Breast epithelium (tissue), 4 donors: ENCODE measurements around the gene MX2. TPM values are rescaled to one million over a fixed set of nuclear protein-coding genes. Genes with fewer than 3 reads are reported as not detected.

Experiments
- DNase-seq, 2 donors: peaks; one replicate each; pipeline ENCODE4 v3.0.0-alpha.2; 2019; ENCODE audit warnings: low spot score in 2 of 2
- H3K27ac ChIP-seq, 2 donors: fragments of 200-600 bp; sonication (generic) in 1 of 2; one replicate each; pipeline ENCODE4 v1.5.1; 2016 to 2019; ENCODE audit warnings: mild to moderate bottlenecking in 1 of 2
- H3K27me3 ChIP-seq, 2 donors: fragments of 200-600 bp; sonication (generic) in 1 of 2; one replicate each; pipeline versions ENCODE4 v1.5.1 to v1.6.0; 2017 to 2019; ENCODE audit warnings: control low read depth in 1 of 2, mild to moderate bottlenecking in 1 of 2
- H3K36me3 ChIP-seq: fragments of 200-600 bp; one replicate; pipeline ENCODE4 v1.5.1; 2019
- H3K4me1 ChIP-seq, 2 donors: fragments of 200-600 bp; sonication (generic); one replicate each; pipeline ENCODE4 v1.5.1; 2016 to 2019; ENCODE audit warnings: control low read depth in 1 of 2
- H3K4me3 ChIP-seq, 3 donors: fragments of 200-600 bp; sonication (generic); 1 replicate in 2 of 3; 2 replicates in 1 of 3; pipeline ENCODE4 v1.5.1; 2016 to 2019; ENCODE audit warnings: mild to moderate bottlenecking in 3 of 3, moderate library complexity in 2 of 3
- H3K9me3 ChIP-seq, 2 donors: fragments of 200-600 bp; sonication (generic) in 1 of 2; one replicate each; pipeline ENCODE4 v1.5.1; 2016 to 2019; ENCODE audit warnings: control low read depth in 1 of 2
- POLR2A ChIP-seq: fragments of 450-650 bp; IDR thresholded peaks from one replicate; pipeline ENCODE4 v1.6.1; 2016; ENCODE audit warnings: antibody characterized with exemption, mild to moderate bottlenecking, moderate library complexity
- POLR2AphosphoS5 ChIP-seq, 3 donors: sonication (generic); formaldehyde crosslinking; IDR thresholded peaks; one replicate each; pipeline ENCODE4 v1.6.1; 2017; ENCODE audit warnings: antibody characterized with exemption in 3 of 3
- intact Hi-C: fragments of 100-400 bp; cut with DNase I; formaldehyde crosslinking; loops from one replicate; pipeline ENCODE4 v1.15.1; 2023; ENCODE audit warnings: low total_unique reads
- total RNA-seq, 3 donors: library from RNA; depleted of rRNA; stranded (reverse); fragments of >200 nt; gene quantifications; one replicate each; pipeline ENCODE4 v1.1.0, GENCODE V29; 2016
- TF ChIP-seq, protein P1 (sequence below), 3 donors: fragments of 450-650 bp; IDR thresholded peaks; one replicate each; pipeline ENCODE4 v1.5.1; 2016 to 2017; ENCODE audit warnings: antibody characterized with exemption in 3 of 3, mild to moderate bottlenecking in 3 of 3, moderate library complexity in 3 of 3

MX2 gene
- total RNA-seq, 3 donors from 2014 or later: 8.9 to 31.5 (median 29.4) TPM

DNA sequence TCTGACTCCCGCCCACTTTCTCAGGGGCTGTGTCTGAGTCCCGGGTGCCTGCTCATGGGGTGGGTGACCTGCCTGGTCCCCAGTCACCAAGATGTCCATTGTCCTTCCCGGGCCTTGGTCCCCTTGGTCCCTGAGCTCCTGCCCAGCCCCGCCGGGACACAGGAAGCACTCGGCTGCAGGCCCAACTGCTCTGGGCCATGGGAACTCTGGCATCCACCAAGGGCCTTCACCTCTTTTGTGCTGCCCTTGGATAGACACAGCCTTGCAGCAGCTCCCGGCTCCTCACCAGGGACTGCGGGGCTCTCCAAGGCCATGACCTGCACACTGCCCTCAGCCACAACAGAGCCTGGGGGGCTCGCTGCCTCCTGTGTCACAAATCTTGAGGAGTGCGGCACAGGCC lies 42.1 kb downstream of the MX2 start:
- Histone ChIP-seq H3K27me3 (no peaks in the 10 kb centered on the region), H3K9me3 (no peaks in the 10 kb centered on the region), H3K36me3 (no peaks in the 10 kb centered on the region), H3K27ac (no peak overlapping the region), H3K4me3 (no peak overlapping the region), H3K4me1 (no peaks in the 10 kb centered on the region)
- intact Hi-C loops: no loop called here
- TF ChIP-seq POLR2AphosphoS5 (IDR thresholded peaks at IDR 0.05) (no peak), POLR2A (no peak)
- TF ChIP-seq, protein P1, sequence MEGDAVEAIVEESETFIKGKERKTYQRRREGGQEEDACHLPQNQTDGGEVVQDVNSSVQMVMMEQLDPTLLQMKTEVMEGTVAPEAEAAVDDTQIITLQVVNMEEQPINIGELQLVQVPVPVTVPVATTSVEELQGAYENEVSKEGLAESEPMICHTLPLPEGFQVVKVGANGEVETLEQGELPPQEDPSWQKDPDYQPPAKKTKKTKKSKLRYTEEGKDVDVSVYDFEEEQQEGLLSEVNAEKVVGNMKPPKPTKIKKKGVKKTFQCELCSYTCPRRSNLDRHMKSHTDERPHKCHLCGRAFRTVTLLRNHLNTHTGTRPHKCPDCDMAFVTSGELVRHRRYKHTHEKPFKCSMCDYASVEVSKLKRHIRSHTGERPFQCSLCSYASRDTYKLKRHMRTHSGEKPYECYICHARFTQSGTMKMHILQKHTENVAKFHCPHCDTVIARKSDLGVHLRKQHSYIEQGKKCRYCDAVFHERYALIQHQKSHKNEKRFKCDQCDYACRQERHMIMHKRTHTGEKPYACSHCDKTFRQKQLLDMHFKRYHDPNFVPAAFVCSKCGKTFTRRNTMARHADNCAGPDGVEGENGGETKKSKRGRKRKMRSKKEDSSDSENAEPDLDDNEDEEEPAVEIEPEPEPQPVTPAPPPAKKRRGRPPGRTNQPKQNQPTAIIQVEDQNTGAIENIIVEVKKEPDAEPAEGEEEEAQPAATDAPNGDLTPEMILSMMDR (IDR thresholded peaks at IDR 0.05): no peak
- no peak for DNase-seq

DNA sequence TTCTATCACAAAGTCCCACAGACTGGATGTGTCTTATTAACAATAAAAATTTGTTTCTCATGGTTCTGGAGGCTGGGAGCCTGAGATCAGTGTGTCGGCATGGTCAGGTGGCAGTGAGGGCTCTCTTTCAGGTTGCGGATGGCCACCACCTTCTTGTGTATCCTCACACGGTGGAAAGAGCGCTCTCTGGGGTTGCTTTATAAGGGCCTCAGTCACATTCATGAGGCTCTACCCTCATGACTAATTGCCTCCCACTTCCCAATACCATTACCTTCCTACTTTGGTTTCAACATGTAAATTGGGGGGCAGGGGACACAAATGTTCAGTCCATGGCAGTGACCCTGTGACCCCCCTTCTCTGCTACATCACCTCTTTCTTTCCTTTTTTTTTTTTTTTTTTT lies 43.5 kb downstream of the MX2 start:
- Histone ChIP-seq H3K27me3 (no peaks in the 10 kb centered on the region), H3K27ac (no peak overlapping the region), H3K9me3 (no peaks in the 10 kb centered on the region), H3K4me3 (no peak overlapping the region), H3K4me1 (no peaks in the 10 kb centered on the region), H3K36me3 (no peaks in the 10 kb centered on the region)
- intact Hi-C loops: no loop called here
- TF ChIP-seq POLR2AphosphoS5 (IDR thresholded peaks at IDR 0.05) (no peak), POLR2A (no peak)
- TF ChIP-seq, protein P1 (IDR thresholded peaks at IDR 0.05): no peak
- no peak for DNase-seq

DNA sequence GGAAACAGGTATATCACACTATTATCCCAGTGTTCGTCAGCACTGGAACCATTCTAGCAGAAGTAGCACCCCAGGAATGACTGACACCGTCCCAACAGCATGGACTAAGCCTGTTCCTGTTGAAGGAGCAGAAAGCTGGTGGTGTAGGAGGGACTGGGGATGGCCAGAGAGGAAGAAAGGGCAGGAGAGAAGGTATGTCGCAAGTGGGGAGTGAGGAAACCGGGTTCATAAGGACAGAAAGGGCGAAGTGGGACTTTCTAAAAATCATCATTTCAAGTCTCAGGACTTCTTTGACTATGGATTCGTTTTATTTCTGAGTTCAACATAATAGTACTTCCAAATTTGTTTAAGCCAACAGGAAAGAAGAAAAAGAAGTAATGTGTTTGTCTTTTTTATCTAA lies 44.5 kb downstream of the MX2 start:
- Histone ChIP-seq H3K27me3 (no peaks in the 10 kb centered on the region), H3K36me3 (no peaks in the 10 kb centered on the region), H3K27ac (no peak overlapping the region), H3K4me1 (no peaks in the 10 kb centered on the region), H3K9me3 (peaks cover 0 to 4% of the 10 kb centered on the region in 2 donors), H3K4me3 (no peak overlapping the region)
- no peak for DNase-seq
- TF ChIP-seq, protein P1 (IDR thresholded peaks at IDR 0.05): no peak
- TF ChIP-seq POLR2AphosphoS5 (IDR thresholded peaks at IDR 0.05): no peak
- no peak for TF ChIP-seq POLR2A
- intact Hi-C loops: loop anchor here (2.0 kb wide), 1 partner anchor 34 kb away; no protein-coding TSS in a partner anchor

DNA sequence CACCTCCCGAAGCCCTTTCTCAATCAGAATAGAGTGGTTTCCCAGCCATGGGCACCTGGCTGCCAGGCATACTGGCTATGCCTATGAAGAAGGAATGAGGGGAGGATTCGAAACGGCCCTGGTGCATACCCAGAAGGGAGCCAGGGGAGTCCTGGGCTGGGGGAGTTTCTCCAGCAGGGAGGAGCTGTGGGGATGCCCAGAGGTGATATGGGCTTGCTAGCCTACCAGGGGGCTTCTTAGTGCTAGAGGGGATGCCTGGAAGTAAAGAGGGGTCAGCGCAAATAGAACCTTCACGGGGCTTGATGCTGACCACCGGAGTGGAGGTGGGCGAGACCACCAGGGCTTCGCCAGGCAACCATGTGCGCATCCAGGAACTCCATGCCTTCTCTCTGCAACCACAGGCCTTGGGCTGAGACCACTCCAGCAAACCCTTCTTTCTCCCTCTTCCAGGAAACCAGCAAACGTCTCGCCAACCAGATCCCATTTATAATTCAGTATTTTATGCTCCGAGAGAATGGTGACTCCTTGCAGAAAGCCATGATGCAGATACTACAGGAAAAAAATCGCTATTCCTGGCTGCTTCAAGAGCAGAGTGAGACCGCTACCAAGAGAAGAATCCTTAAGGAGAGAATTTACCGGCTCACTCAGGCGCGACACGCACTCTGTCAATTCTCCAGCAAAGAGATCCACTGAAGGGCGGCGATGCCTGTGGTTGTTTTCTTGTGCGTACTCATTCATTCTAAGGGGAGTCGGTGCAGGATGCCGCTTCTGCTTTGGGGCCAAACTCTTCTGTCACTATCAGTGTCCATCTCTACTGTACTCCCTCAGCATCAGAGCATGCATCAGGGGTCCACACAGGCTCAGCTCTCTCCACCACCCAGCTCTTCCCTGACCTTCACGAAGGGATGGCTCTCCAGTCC lies 46.0 kb downstream of the MX2 start:
- intact Hi-C loops: loop anchor here (1.0 to 2.0 kb wide), 2 partner anchors 14 to 33 kb away; no protein-coding TSS in a partner anchor
- Histone ChIP-seq H3K27me3 (no peaks in the 10 kb centered on the region), H3K4me3 (no peak overlapping the region), H3K36me3 (no peaks in the 10 kb centered on the region), H3K9me3 (peaks cover 0 to 4% of the 10 kb centered on the region in 2 donors), H3K27ac (no peak overlapping the region), H3K4me1 (no peaks in the 10 kb centered on the region)
- no peak for DNase-seq
- TF ChIP-seq, protein P1 (IDR thresholded peaks at IDR 0.05): no peak
- no peak for TF ChIP-seq POLR2AphosphoS5 (IDR thresholded peaks at IDR 0.05)

GRCh38 chr21:41410361-41410760 lies 48.5 kb downstream of the MX2 start:
- Histone ChIP-seq H3K27ac (no peak overlapping the region), H3K27me3 (no peaks in the 10 kb centered on the region), H3K9me3 (peaks cover 0 to 4% of the 10 kb centered on the region in 2 donors), H3K4me1 (no peaks in the 10 kb centered on the region), H3K36me3 (no peaks in the 10 kb centered on the region), H3K4me3 (no peak overlapping the region)
- DNase-seq: no peak
- TF ChIP-seq, protein P1 (IDR thresholded peaks at IDR 0.05): no peak
- TF ChIP-seq POLR2AphosphoS5 (IDR thresholded peaks at IDR 0.05): no peak
- TF ChIP-seq POLR2A: no peak
- intact Hi-C loops: no loop called here
